GM12878 (cell line): ENCODE data around the gene TRIM38. TPM values are rescaled to one million over a fixed set of nuclear protein-coding genes. Genes with fewer than 3 reads are reported as not detected.
"Not testable (repeated sequence)": the region's sequence is repeated elsewhere in the genome, so short reads cannot be mapped to it uniquely, and the experiment has no call there.

Source experiments
- ATAC-seq: fragments of 200-7000 bp; cut with Tn5 transposase; 3 replicates; pipeline ENCODE4 v1.9.1; 2020; ENCODE audit warnings: mild to moderate bottlenecking, moderate library complexity
- BruUV-seq: library from RNA; stranded (reverse); fragments of 400-500 nt; replicated peaks from 2 replicates; lab custom pipeline; 2021; lab: Mats Ljungman, UMichigan
- CTCF ChIA-PET: fragments of 300-600 bp; sonication (Branson Sonifier 250); formaldehyde crosslinking; extraction: SDS; loops from one replicate; lab custom pipeline; 2021; ENCODE audit warnings: inconsistent platforms; lab: Yijun Ruan, JAX
- POLR2A ChIA-PET: fragments of 350-600 bp; formaldehyde crosslinking; extraction: SDS; loops from one replicate; lab custom pipeline; 2021; ENCODE audit warnings: inconsistent platforms; lab: Charles Lee
- RAD21 ChIA-PET: fragments of 300-600 bp; sonication (Branson Sonifier 250); formaldehyde crosslinking; loops from one replicate; lab custom pipeline; 2023; ENCODE audit warnings: antibody characterized with exemption; ENCODE audit not compliant: unreplicated experiment; lab: Charles Lee
- SMC1A ChIA-PET: fragments of 300-600 bp; sonication (Branson Sonifier 250); formaldehyde crosslinking; loops from one replicate; lab custom pipeline; 2023; ENCODE audit not compliant: unreplicated experiment, uncharacterized antibody; lab: Charles Lee
- DNase-seq: peaks from one replicate; pipeline ENCODE4 v3.0.0-alpha.2; 2011; ENCODE audit warnings: low read depth, low spot score
- FAIRE-seq: peaks from 3 replicates; lab custom pipeline; 2011; peaks lifted over from hg19 to GRCh38; lab: Jason Lieb, UNC
- H2AFZ ChIP-seq: 2 replicates; pipeline ENCODE4 v1.6.0; 2011; ENCODE audit warnings: low read depth, low read length, control low read depth; ENCODE audit not compliant: control insufficient read depth
- H3K27ac ChIP-seq: 2 replicates; pipeline ENCODE4 v1.5.1; 2011; ENCODE audit warnings: control low read depth; ENCODE audit not compliant: control insufficient read depth, insufficient read depth
- H3K27me3 ChIP-seq, 2 experiments: replicated peaks in 1 of 2; 2 replicates each; pipeline versions ENCODE4 v1.6.0 to v1.6.1; 2011; ENCODE audit warnings: low read length in 1 of 2; ENCODE audit not compliant: control insufficient read depth in 2 of 2, insufficient read depth in 2 of 2
- H3K36me3 ChIP-seq, 2 experiments: 2 replicates each; pipeline ENCODE4 v1.5.1; 2011; ENCODE audit warnings: low read length in 1 of 2; ENCODE audit not compliant: control insufficient read depth in 2 of 2, insufficient read depth in 2 of 2
- H3K4me1 ChIP-seq: 2 replicates; pipeline ENCODE4 v1.6.1; 2011; ENCODE audit warnings: mild to moderate bottlenecking, low read length, moderate library complexity, mixed read lengths; ENCODE audit not compliant: control insufficient read depth, insufficient read depth
- H3K4me2 ChIP-seq: 2 replicates; pipeline ENCODE4 v1.6.0; 2011; ENCODE audit warnings: control low read depth; ENCODE audit not compliant: control insufficient read depth, insufficient read depth
- H3K4me3 ChIP-seq: fragments of 200-600 bp; sonication (generic); 2 replicates; pipeline ENCODE4 v1.5.1; 2016
- H3K79me2 ChIP-seq: 2 replicates; pipeline ENCODE4 v1.6.0; 2011; ENCODE audit warnings: low read length; ENCODE audit not compliant: control insufficient read depth, insufficient read depth
- H3K9ac ChIP-seq: 2 replicates; pipeline ENCODE4 v1.8.0; 2011; ENCODE audit warnings: low read length, control low read depth, mixed read lengths; ENCODE audit not compliant: control insufficient read depth, insufficient read depth
- H3K9me3 ChIP-seq: replicated peaks from 3 replicates; pipeline ENCODE4 v1.5.1; 2011; ENCODE audit warnings: mild to moderate bottlenecking, low read length; ENCODE audit not compliant: control insufficient read depth, insufficient read depth
- H4K20me1 ChIP-seq: 2 replicates; pipeline ENCODE4 v1.6.0; 2011; ENCODE audit not compliant: control insufficient read depth, insufficient read depth
- ASH2L ChIP-seq: fragments of 300-600, 200-600 bp; sonication (generic); IDR thresholded peaks from 2 replicates; pipeline ENCODE4 v1.6.1; 2017; ENCODE audit warnings: low read depth, mild to moderate bottlenecking, borderline replicate concordance
- BACH1 ChIP-seq: fragments of 450-650 bp; IDR thresholded peaks from 2 replicates; pipeline ENCODE4 v1.6.1; 2017; ENCODE audit warnings: mild to moderate bottlenecking, borderline replicate concordance
- CBFB ChIP-seq: IDR thresholded peaks from 2 replicates; pipeline ENCODE4 v1.6.1; 2016; ENCODE audit warnings: antibody characterized with exemption, low read depth
- MEF2B ChIP-seq: fragments of 450-650 bp; IDR thresholded peaks from 2 replicates; pipeline ENCODE4 v1.6.1; 2018; ENCODE audit warnings: mild to moderate bottlenecking, moderate library complexity; ENCODE audit not compliant: partially characterized antibody, poor library complexity, severe bottlenecking
- MLLT1 ChIP-seq: fragments of 450-650 bp; IDR thresholded peaks from 2 replicates; pipeline ENCODE4 v1.6.1; 2016; ENCODE audit warnings: mild to moderate bottlenecking
- NFXL1 ChIP-seq: fragments of 450-650 bp; IDR thresholded peaks from 2 replicates; pipeline ENCODE4 v1.6.1; 2017; ENCODE audit warnings: antibody characterized with exemption, mild to moderate bottlenecking, borderline replicate concordance
- NR2C1 ChIP-seq: fragments of 450-650 bp; IDR thresholded peaks from 2 replicates; pipeline ENCODE4 v1.6.1; 2017; ENCODE audit warnings: antibody characterized with exemption, mild to moderate bottlenecking, moderate library complexity
- NR2C2 ChIP-seq: IDR thresholded peaks from 2 replicates; pipeline ENCODE4 v1.6.1; 2011; ENCODE audit warnings: borderline replicate concordance, low read depth; ENCODE audit not compliant: control insufficient read depth, insufficient read length
- PBX3 ChIP-seq: IDR thresholded peaks from 2 replicates; pipeline ENCODE4 v1.6.1; 2011; ENCODE audit warnings: mild to moderate bottlenecking, low read depth, low read length, moderate library complexity; ENCODE audit not compliant: insufficient replicate concordance
- PKNOX1 ChIP-seq: fragments of 450-650 bp; IDR thresholded peaks from 2 replicates; pipeline ENCODE4 v1.6.1; 2016; ENCODE audit warnings: mild to moderate bottlenecking
- PML ChIP-seq: IDR thresholded peaks from 2 replicates; pipeline ENCODE4 v1.6.1; 2012; ENCODE audit warnings: low read length, inconsistent platforms
- YBX1 ChIP-seq: fragments of 450-650 bp; IDR thresholded peaks from 2 replicates; pipeline ENCODE4 v1.6.1; 2016; ENCODE audit warnings: antibody characterized with exemption
- YY1 ChIP-seq: IDR thresholded peaks from 2 replicates; pipeline ENCODE4 v1.6.1; 2011; ENCODE audit warnings: low read depth, mild to moderate bottlenecking, low read length
- WGBS: methylation state at CpG from one replicate; pipeline ENCODE4 v1.1.6; 2016; ENCODE audit warnings: low lambda C conversion rate; ENCODE audit not compliant: insufficient replicate concordance, insufficient coverage; ENCODE audit errors: missing lambda C conversion rate; 5-methylcytosine and 5-hydroxymethylcytosine counted together
- in situ Hi-C: fragments of 300-500 bp; cut with MboI; formaldehyde crosslinking; loops from 9 replicates; pipeline ENCODE4 v1.14.3; 2018; ENCODE audit warnings: mixed read lengths
- intact Hi-C: fragments of 100-400 bp; cut with micrococcal nuclease; formaldehyde crosslinking; loops from one replicate; pipeline ENCODE4 v1.14.2; 2022; ENCODE audit not compliant: unreplicated experiment
- polyA plus RNA-seq, 11 experiments: library from polyadenylated mRNA; depleted of rRNA in 4 of 11; unstranded in 6 of 11; stranded (reverse) in 5 of 11; fragments of >200 nt; fragmentation: Nextera tagmentation in 4 of 11; fragmentation: Illumina TruSeq in 1 of 11; extraction: Ambion mirVana in 4 of 11; extraction: Trizol in 1 of 11; gene quantifications; 1 replicate in 1 of 11; 2 replicates in 10 of 11; pipeline versions ENCODE4 v1.2.1 to v1.2.3, GENCODE V29; 2011 to 2016; ENCODE audit warnings: inconsistent platforms in 2 of 11, missing spikeins in 2 of 11, low read depth in 1 of 11
- total RNA-seq, 4 experiments: library from RNA; depleted of rRNA in 3 of 4; stranded (reverse); fragments of >200 nt in 3 of 4; fragmentation: Illumina TruSeq in 1 of 4; extraction: Trizol in 1 of 4; gene quantifications; 2 replicates each; pipeline versions ENCODE4 v1.2.1 to v1.2.3, GENCODE V29; 2013 to 2021

Gene TRIM38
- total and polyA plus RNA-seq, 10 of the 15 experiments (the other 5 are each of a cell fraction or from before 2014, with no cell fraction given): 4.5 to 14.7 (median 11.1) TPM

- H3K4me3 ChIP-seq: no peak overlapping the region
- CTCF ChIA-PET: interaction anchor here (1.1 to 1.4 kb wide), 2 partner anchors 55 to 158 kb away, joined by 3 to 4 read pairs; no protein-coding TSS in a partner anchor
- ATAC-seq: no peak
- H3K36me3 ChIP-seq: no peaks in the 10 kb centered on the region
- no TSS peak for BruUV-seq
- TF ChIP-seq NR2C1: no peak
- no peak for TF ChIP-seq BACH1
- TF ChIP-seq YY1: no peak
- TF ChIP-seq NFXL1: no peak
- no peak for TF ChIP-seq PKNOX1
- TF ChIP-seq YBX1: no peak
- TF ChIP-seq MEF2B: no peak
- no peak for TF ChIP-seq CBFB
- no peak for TF ChIP-seq PML
- TF ChIP-seq PBX3: no peak
- TF ChIP-seq ASH2L: no peak
- TF ChIP-seq NR2C2: no peak
- TF ChIP-seq MLLT1: no peak
- TF ChIP-seq, all 136 proteins: peak for 0
- RAD21 ChIA-PET: interaction anchor here (0.7 kb wide), 1 partner anchor 10 kb away, joined by 3 read pairs; no protein-coding TSS in a partner anchor
- in situ Hi-C loops: loop anchor here (25.0 kb wide), 1 partner anchor 684 kb away; no protein-coding TSS in a partner anchor
- FAIRE-seq: no peak
- SMC1A ChIA-PET: no interaction called here
- H3K9me3 ChIP-seq: peaks cover 3% of the 10 kb centered on the region; the same call in 2 of the 3 replicates
- no peaks in the 10 kb centered on the region for H3K27me3 ChIP-seq
- H4K20me1 ChIP-seq: no peaks in the 10 kb centered on the region
- intact Hi-C loops: no loop called here
- no peak for DNase-seq
- H3K4me2 ChIP-seq: no peak overlapping the region
- no peak overlapping the region for H2AFZ ChIP-seq
- no peaks in the 10 kb centered on the region for H3K4me1 ChIP-seq
- H3K79me2 ChIP-seq: no peaks in the 10 kb centered on the region
- H3K9ac ChIP-seq: no peak overlapping the region
- POLR2A ChIA-PET: interaction anchor here (0.7 kb wide), 2 partner anchors 47 to 887 kb away, joined by 3 to 4 read pairs; no protein-coding TSS in a partner anchor
- H3K27ac ChIP-seq: no peak overlapping the region
- 100% methylated on average over 2 of the region's 2 CpGs for WGBS
Measured at GRCh38 chr6:25946631-25947030, 16.0 kb upstream of the TRIM38 start.

GRCh38 chr6:25947492-25947891 lies 15.1 kb upstream of the TRIM38 start:
- intact Hi-C loops, H3K36me3 ChIP-seq, H4K20me1 ChIP-seq, H3K9me3 ChIP-seq, H3K4me3 ChIP-seq, FAIRE-seq, BruUV-seq, H3K27me3 ChIP-seq, ATAC-seq, H3K9ac ChIP-seq, H3K4me2 ChIP-seq, H3K79me2 ChIP-seq, H3K27ac ChIP-seq, H3K4me1 ChIP-seq, H2AFZ ChIP-seq, DNase-seq: not testable (repeated sequence)
- CTCF ChIA-PET: interaction anchor here (1.1 to 1.4 kb wide), 3 partner anchors 14 to 159 kb away, joined by 3 to 4 read pairs (median 3); no protein-coding TSS in a partner anchor
- WGBS: 100% methylated on average over 3 of the region's 3 CpGs
- in situ Hi-C loops: loop anchor here (25.0 kb wide), 1 partner anchor 685 kb away; no protein-coding TSS in a partner anchor
- RAD21 ChIA-PET: interaction anchor here (0.7 kb wide), 1 partner anchor 20 kb away, joined by 3 read pairs; no protein-coding TSS in a partner anchor
- POLR2A ChIA-PET: interaction anchor here (0.7 kb wide), 1 partner anchor 534 kb away, joined by 4 read pairs; no protein-coding TSS in a partner anchor
- SMC1A ChIA-PET: interaction anchor here (0.6 to 1.1 kb wide), 2 partner anchors 23 to 50 kb away, joined by 3 read pairs; no protein-coding TSS in a partner anchor
